ENCODE measurements around the gene TAB3.

GRCh38 chrX:30833896-30834295 is 55.2 kb downstream of the TAB3 start:
- TF ChIP-seq POLR2AphosphoS5 (IDR thresholded peaks at IDR 0.05; ENCODE audit: low read length) = no peak
- TF ChIP-seq CTCF (IDR thresholded peaks at IDR 0.05 in 2 of 3, conservative IDR thresholded peaks at IDR 0.05 in 1 of 3; ENCODE audit: control insufficient read depth in 2 of 3, extremely low read depth in 1 of 3, insufficient read depth in 1 of 3, low read depth in 3 of 3, low read length in 3 of 3) = no peak
- TF ChIP-seq EZH2 (IDR thresholded peaks at IDR 0.05; ENCODE audit: borderline replicate concordance, control insufficient read depth, low read depth, low read length) = no peak
- no peak for TF ChIP-seq EP300 (IDR thresholded peaks at IDR 0.05; ENCODE audit: borderline replicate concordance in 1 of 2, control insufficient read depth in 1 of 2, low read depth in 2 of 2, low read length in 2 of 2)
- no peak for TF ChIP-seq SUPT20H (IDR thresholded peaks at IDR 0.05; ENCODE audit: borderline replicate concordance, control insufficient read depth, low read depth, low read length)
- no peak for TF ChIP-seq TAF1 (IDR thresholded peaks at IDR 0.05; ENCODE audit: borderline replicate concordance, low read depth, low read length)
- TF ChIP-seq BRCA1 (IDR thresholded peaks at IDR 0.05; ENCODE audit: low read depth, low read length) = no peak
- no peak for TF ChIP-seq USF1 (IDR thresholded peaks at IDR 0.05; ENCODE audit: borderline replicate concordance, extremely low read length, insufficient read depth, low read depth, low read length)
- TF ChIP-seq PRDM15 (CRISPR knock-in tag; IDR thresholded peaks at IDR 0.05) = no peak
- TF ChIP-seq RAD21 (IDR thresholded peaks at IDR 0.05; ENCODE audit: insufficient read depth, low read depth, low read length) = no peak
- no peak for TF ChIP-seq POLR2A (IDR thresholded peaks at IDR 0.05; ENCODE audit: low read depth, low read length)
- TF ChIP-seq CREB1 (IDR thresholded peaks at IDR 0.05; ENCODE audit: low read depth) = no peak
- TF ChIP-seq CREM (IDR thresholded peaks at IDR 0.05; ENCODE audit: low read depth) = no peak
- TF ChIP-seq CEBPB (IDR thresholded peaks at IDR 0.05; ENCODE audit: borderline replicate concordance in 1 of 2, low read depth in 2 of 2, low read length in 2 of 2) = no peak

Data from GM12878 (cell line).